OCI-LY1 (cell line): Measurements from ENCODE around the gene STAG1.

Experiments used
- CTCF ChIP-seq: fragments of 200-600 bp; sonication (generic), shearing (Covaris generic); IDR thresholded peaks from 2 replicates; pipeline ENCODE4 v1.5.1; 2017; ENCODE audit warnings: mild to moderate bottlenecking, antibody characterized with exemption, low read length, moderate library complexity, mixed read lengths
- EZH2 ChIP-seq: fragments of 200-600 bp; sonication (generic), shearing (Covaris generic); IDR thresholded peaks from 2 replicates; pipeline ENCODE4 v1.8.0; 2017; ENCODE audit warnings: borderline replicate concordance, mixed run types, mild to moderate bottlenecking, antibody characterized with exemption, low read length, moderate library complexity, mixed read lengths

GRCh38 chr3:136650461-136650860, 101.7 kb downstream of the STAG1 start:
- TF ChIP-seq CTCF = no peak
- no peak for TF ChIP-seq EZH2
